Neural progenitor cell (in vitro differentiated cells): Measurements from ENCODE around the gene TMX2.

Source experiments
- CTCF ChIP-seq: fragments of 200-600 bp; sonication (generic); IDR thresholded peaks from 2 replicates; pipeline ENCODE4 v1.5.1; 2017; ENCODE audit warnings: antibody characterized with exemption, mild to moderate bottlenecking
- EZH2 ChIP-seq: fragments of 200-600 bp; sonication (generic); IDR thresholded peaks from 2 replicates; pipeline ENCODE4 v1.6.1; 2017; ENCODE audit warnings: antibody characterized with exemption, mild to moderate bottlenecking, moderate library complexity

GRCh38 chr11:57779276-57779675 lies 66.9 kb downstream of the TMX2 start:
- TF ChIP-seq CTCF = no peak
- no peak for TF ChIP-seq EZH2
